ENCODE data around the gene PRKCZ. TPM values are rescaled to one million over a fixed set of nuclear protein-coding genes. Genes with fewer than 3 reads are reported as not detected.

PRKCZ gene
- polyA plus RNA-seq, 1 of the 3 experiments (the other 2 are of a cell fraction) = 24.2 TPM

GRCh38 chr1:2080140-2080539 is 29.9 kb downstream of the PRKCZ start:
- POLR2A ChIA-PET = no interaction called here
- WGBS (ENCODE audit: low lambda C conversion rate) = 91% methylated on average over 15 of the region's 16 CpGs

More at GRCh38 chr1:2080140-2080539, 29.9 kb downstream of the PRKCZ start:
- Histone ChIP-seq H3K4me1 (ENCODE audit: control insufficient read depth in 1 of 2, insufficient read depth in 2 of 2, low read depth in 1 of 2, low read length in 1 of 2) (peaks cover 0 to 2% of the 10 kb centered on the region in 2 experiments; a peak in 1 of 4 replicates), H3K9ac (no peak overlapping the region), H3K9me3 (0 out of 2 replicates have a peak, but pooled peaks cover 8% of the 10 kb centered on the region), H3K9me2 (no peaks in the 10 kb centered on the region), H4K20me1 (ENCODE audit: insufficient read depth) (no peaks in the 10 kb centered on the region), H2AFZ (ENCODE audit: low read depth) (no peak overlapping the region), H3F3A (replicated peaks; ENCODE audit: insufficient read depth) (no peaks in the 10 kb centered on the region), H3K27me3 (ENCODE audit: insufficient read depth) (no peaks in the 10 kb centered on the region), H3K27ac (ENCODE audit: low read depth in 2 of 2, low read length in 1 of 2) (no peak overlapping the region), H3K4me3 (ENCODE audit: low read depth in 2 of 2, low read length in 1 of 2) (no peak overlapping the region), H3K79me2 (ENCODE audit: insufficient read depth) (no peaks in the 10 kb centered on the region), H3K36me3 (replicated peaks in 1 of 2; ENCODE audit: control insufficient read depth in 1 of 2, insufficient read depth in 2 of 2, low read length in 1 of 2) (no peaks in the 10 kb centered on the region), H3K4me2 (no peak overlapping the region)
- TF ChIP-seq CTCF (IDR thresholded peaks at IDR 0.05) (no peak), NRF1 (IDR thresholded peaks at IDR 0.05; ENCODE audit: low read depth, low read length) (no peak), SIN3A (IDR thresholded peaks at IDR 0.05; ENCODE audit: borderline replicate concordance, low read depth, low read length) (no peak), FOSL2 (IDR thresholded peaks at IDR 0.05; ENCODE audit: borderline replicate concordance, low read depth) (no peak), USF1 (IDR thresholded peaks at IDR 0.05; ENCODE audit: borderline replicate concordance, low read depth) (no peak), GATA2 (CRISPR knock-in tag; IDR thresholded peaks at IDR 0.05) (no peak), USF2 (IDR thresholded peaks at IDR 0.05; ENCODE audit: borderline replicate concordance, low read depth, low read length) (no peak), POLR2AphosphoS5 (IDR thresholded peaks at IDR 0.05; ENCODE audit: low read depth, low read length) (no peak), RAD21 (IDR thresholded peaks at IDR 0.05; ENCODE audit: low read length) (no peak), MXI1 (IDR thresholded peaks at IDR 0.05; ENCODE audit: low read depth, low read length) (no peak), GABPA (IDR thresholded peaks at IDR 0.05; ENCODE audit: low read depth) (no peak), TAF1 (IDR thresholded peaks at IDR 0.05; ENCODE audit: borderline replicate concordance, low read depth, low read length) (no peak), EZH2phosphoT487 (IDR thresholded peaks at IDR 0.05; ENCODE audit: borderline replicate concordance, low read depth) (no peak), FOXM1 (IDR thresholded peaks at IDR 0.05; ENCODE audit: low read depth) (no peak), TCF12 (IDR thresholded peaks at IDR 0.05) (no peak), IRF3 (IDR thresholded peaks at IDR 0.05; ENCODE audit: low read depth, low read length) (no peak), PBX3 (IDR thresholded peaks at IDR 0.05) (no peak), YY1 (IDR thresholded peaks at IDR 0.05; ENCODE audit: low read depth) (no peak), MEF2A (IDR thresholded peaks at IDR 0.05; ENCODE audit: borderline replicate concordance, low read depth) (no peak), JUND (IDR thresholded peaks at IDR 0.05) (no peak)
- no peak for DNase-seq
- CTCF ChIA-PET = no interaction called here

All from SK-N-SH (cell line).